Panc1 (cell line): ENCODE results near the gene MRM3.

ENCODE experiments used
- POLR2AphosphoS5 ChIP-seq: IDR thresholded peaks from 2 replicates; pipeline ENCODE4 v1.6.1; 2012; ENCODE audit warnings: mild to moderate bottlenecking, low read depth, low read length, moderate library complexity
- REST ChIP-seq, 2 experiments: IDR thresholded peaks; 2 replicates each; pipeline ENCODE4 v1.6.1; 2011 to 2012; ENCODE audit warnings: low read depth in 2 of 2, control low read depth in 1 of 2, low read length in 1 of 2, mild to moderate bottlenecking in 1 of 2, moderate library complexity in 1 of 2; ENCODE audit not compliant: insufficient read depth in 1 of 2
- SIN3A ChIP-seq: IDR thresholded peaks from 2 replicates; pipeline ENCODE4 v1.6.1; 2012; ENCODE audit warnings: low read depth, mild to moderate bottlenecking, low read length, moderate library complexity, borderline replicate concordance; ENCODE audit not compliant: insufficient read depth
- TCF7L2 ChIP-seq: IDR thresholded peaks from 2 replicates; pipeline ENCODE4 v1.6.1; 2011; ENCODE audit warnings: mild to moderate bottlenecking, low read depth, low read length, inconsistent platforms
- TF ChIP-seq, protein P1 (sequence below): fragments of 450-650 bp; IDR thresholded peaks from 2 replicates; pipeline ENCODE4 v1.5.1; 2017; ENCODE audit warnings: mild to moderate bottlenecking

DNA sequence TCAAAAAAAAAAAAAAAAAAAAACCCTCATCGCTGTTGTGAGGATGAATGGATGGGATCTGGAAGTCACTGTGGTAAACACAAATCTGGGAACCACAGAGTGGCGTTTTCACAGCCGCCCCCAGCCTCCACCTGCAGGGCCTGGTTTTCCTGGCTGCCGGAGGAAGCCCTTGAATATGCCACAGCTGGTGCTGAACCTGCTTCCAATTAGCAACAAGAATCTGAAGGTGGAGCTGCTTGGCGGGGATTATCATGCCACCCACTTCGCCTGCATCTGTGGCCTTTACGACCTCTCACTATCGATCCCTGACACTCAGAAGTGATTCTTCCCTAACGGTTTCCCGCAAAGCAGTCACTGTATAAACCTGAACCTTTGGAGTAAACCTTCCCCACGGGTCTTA, 16.1 kb downstream of the MRM3 start:
- TF ChIP-seq, protein P1, sequence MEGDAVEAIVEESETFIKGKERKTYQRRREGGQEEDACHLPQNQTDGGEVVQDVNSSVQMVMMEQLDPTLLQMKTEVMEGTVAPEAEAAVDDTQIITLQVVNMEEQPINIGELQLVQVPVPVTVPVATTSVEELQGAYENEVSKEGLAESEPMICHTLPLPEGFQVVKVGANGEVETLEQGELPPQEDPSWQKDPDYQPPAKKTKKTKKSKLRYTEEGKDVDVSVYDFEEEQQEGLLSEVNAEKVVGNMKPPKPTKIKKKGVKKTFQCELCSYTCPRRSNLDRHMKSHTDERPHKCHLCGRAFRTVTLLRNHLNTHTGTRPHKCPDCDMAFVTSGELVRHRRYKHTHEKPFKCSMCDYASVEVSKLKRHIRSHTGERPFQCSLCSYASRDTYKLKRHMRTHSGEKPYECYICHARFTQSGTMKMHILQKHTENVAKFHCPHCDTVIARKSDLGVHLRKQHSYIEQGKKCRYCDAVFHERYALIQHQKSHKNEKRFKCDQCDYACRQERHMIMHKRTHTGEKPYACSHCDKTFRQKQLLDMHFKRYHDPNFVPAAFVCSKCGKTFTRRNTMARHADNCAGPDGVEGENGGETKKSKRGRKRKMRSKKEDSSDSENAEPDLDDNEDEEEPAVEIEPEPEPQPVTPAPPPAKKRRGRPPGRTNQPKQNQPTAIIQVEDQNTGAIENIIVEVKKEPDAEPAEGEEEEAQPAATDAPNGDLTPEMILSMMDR: no peak
- TF ChIP-seq REST (IDR thresholded peaks at IDR 0.05; ENCODE audit: insufficient read depth in 1 of 2, low read depth in 2 of 2, low read length in 1 of 2) (no peak), POLR2AphosphoS5 (no peak), TCF7L2 (no peak), SIN3A (no peak)
